Measurements from ENCODE around the gene PPA1. TPM values are rescaled to one million over a fixed set of nuclear protein-coding genes. Genes with fewer than 3 reads are reported as not detected.

Gene PPA1
- total and polyA plus RNA-seq, 10 donors = 54.8 to 133 (median 78.5) TPM

GRCh38 chr10:70191161-70191971 is 41.9 kb downstream of the PPA1 start:
- TF ChIP-seq CTCF (IDR thresholded peaks at IDR 0.05 in 8 of 11, conservative IDR thresholded peaks at IDR 0.05 in 3 of 11) (no peak), POLR2A (IDR thresholded peaks at IDR 0.05) (no peak), POLR2AphosphoS5 (IDR thresholded peaks at IDR 0.05) (no peak)
- Histone ChIP-seq H3K27ac (peak overlapping the region in 3 of 8 donors; percentile 12 to 65 (median 40)), H3K4me3 (no peak overlapping the region), H3K9me3 (no peaks in the 10 kb centered on the region), H3K27me3 (replicated peaks in 1 of 7) (no peaks in the 10 kb centered on the region), H3K4me1 (peaks cover 0 to 51% (median 20%) of the 10 kb centered on the region in 6 donors), H3K36me3 (no peaks in the 10 kb centered on the region)
- no peak for DNase-seq
- intact Hi-C loops (cut with DNase I; ENCODE audit: low total_unique reads) = no loop called here
- WGBS, 5 donors = 56 to 69% (median 64%) methylated on average over 4 of the region's 4 CpGs

GRCh38 chr10:70190581-70190980 is 42.6 kb downstream of the PPA1 start:
- peak overlapping the region in 2 of 8 donors; percentile 12 to 65 for H3K27ac ChIP-seq
- H3K36me3 ChIP-seq = no peaks in the 10 kb centered on the region
- no peaks in the 10 kb centered on the region for H3K9me3 ChIP-seq
- WGBS, 5 donors = 68 to 92% (median 82%) methylated on average over 5 of the region's 5 CpGs
- peaks cover 0 to 51% (median 20%) of the 10 kb centered on the region in 6 donors for H3K4me1 ChIP-seq
- DNase-seq = no peak
- no peak overlapping the region for H3K4me3 ChIP-seq
- intact Hi-C loops (cut with DNase I; ENCODE audit: low total_unique reads) = no loop called here
- H3K27me3 ChIP-seq (replicated peaks in 1 of 7) = no peaks in the 10 kb centered on the region
- no peak for TF ChIP-seq POLR2AphosphoS5 (IDR thresholded peaks at IDR 0.05)
- no peak for TF ChIP-seq POLR2A (IDR thresholded peaks at IDR 0.05)
- no peak for TF ChIP-seq CTCF (IDR thresholded peaks at IDR 0.05 in 8 of 11, conservative IDR thresholded peaks at IDR 0.05 in 3 of 11)

- Histone ChIP-seq H3K9me3 (no peaks in the 10 kb centered on the region), H3K27ac (peak overlapping the region in 1 of 8 donors; percentile 11), H3K4me3 (no peak overlapping the region), H3K36me3 (no peaks in the 10 kb centered on the region), H3K27me3 (replicated peaks in 1 of 7) (no peaks in the 10 kb centered on the region), H3K4me1 (peaks cover 0 to 51% (median 20%) of the 10 kb centered on the region in 6 donors)
- DNase-seq = no peak
- WGBS, 5 donors = 83 to 91% (median 88%) methylated on average over 8 of the region's 8 CpGs
- TF ChIP-seq POLR2AphosphoS5 (IDR thresholded peaks at IDR 0.05) = no peak
- no peak for TF ChIP-seq POLR2A (IDR thresholded peaks at IDR 0.05)
- TF ChIP-seq CTCF (IDR thresholded peaks at IDR 0.05 in 8 of 11, conservative IDR thresholded peaks at IDR 0.05 in 3 of 11) = no peak
- intact Hi-C loops (cut with DNase I; ENCODE audit: low total_unique reads) = no loop called here
Measured at GRCh38 chr10:70190102-70190501, 43.1 kb downstream of the PPA1 start.

GRCh38 chr10:70188768-70189167 is 44.5 kb downstream of the PPA1 start:
- Histone ChIP-seq H3K4me1 (peaks cover 0 to 51% (median 20%) of the 10 kb centered on the region in 6 donors), H3K36me3 (no peaks in the 10 kb centered on the region), H3K27me3 (replicated peaks in 1 of 7) (no peaks in the 10 kb centered on the region), H3K9me3 (no peaks in the 10 kb centered on the region), H3K27ac (no peak overlapping the region), H3K4me3 (no peak overlapping the region)
- no peak for DNase-seq
- intact Hi-C loops (cut with DNase I; ENCODE audit: low total_unique reads) = no loop called here
- no peak for TF ChIP-seq CTCF (IDR thresholded peaks at IDR 0.05 in 8 of 11, conservative IDR thresholded peaks at IDR 0.05 in 3 of 11)
- TF ChIP-seq POLR2A (IDR thresholded peaks at IDR 0.05) = no peak
- TF ChIP-seq POLR2AphosphoS5 (IDR thresholded peaks at IDR 0.05) = no peak
- WGBS, 5 donors = 54 to 78% (median 75%) methylated on average over 1 of the region's 1 CpG

All from spleen (tissue), 11 donors.